GM13977 (cell line): ENCODE measurements around the gene PIP5KL1.

Source experiments
- DNase-seq: peaks from one replicate; pipeline ENCODE4 v3.0.0; 2012; ENCODE audit warnings: low spot score
- in situ Hi-C: fragments of 300-500 bp; cut with MboI; formaldehyde crosslinking; loops from one replicate; pipeline ENCODE4 v1.12.0; 2022; ENCODE audit warnings: low sequenced_read_pairs, low pct_unique_long_range_greater_than_20kb, mixed read lengths, inconsistent platforms; ENCODE audit not compliant: unreplicated experiment
- TF ChIP-seq, protein P1 (sequence below): IDR thresholded peaks from 2 replicates; pipeline ENCODE4 v1.5.1; 2012; ENCODE audit warnings: mild to moderate bottlenecking, control low read depth; ENCODE audit not compliant: insufficient read depth; ENCODE audit errors: extremely low read depth, missing control alignments

PIP5KL1 gene

DNA sequence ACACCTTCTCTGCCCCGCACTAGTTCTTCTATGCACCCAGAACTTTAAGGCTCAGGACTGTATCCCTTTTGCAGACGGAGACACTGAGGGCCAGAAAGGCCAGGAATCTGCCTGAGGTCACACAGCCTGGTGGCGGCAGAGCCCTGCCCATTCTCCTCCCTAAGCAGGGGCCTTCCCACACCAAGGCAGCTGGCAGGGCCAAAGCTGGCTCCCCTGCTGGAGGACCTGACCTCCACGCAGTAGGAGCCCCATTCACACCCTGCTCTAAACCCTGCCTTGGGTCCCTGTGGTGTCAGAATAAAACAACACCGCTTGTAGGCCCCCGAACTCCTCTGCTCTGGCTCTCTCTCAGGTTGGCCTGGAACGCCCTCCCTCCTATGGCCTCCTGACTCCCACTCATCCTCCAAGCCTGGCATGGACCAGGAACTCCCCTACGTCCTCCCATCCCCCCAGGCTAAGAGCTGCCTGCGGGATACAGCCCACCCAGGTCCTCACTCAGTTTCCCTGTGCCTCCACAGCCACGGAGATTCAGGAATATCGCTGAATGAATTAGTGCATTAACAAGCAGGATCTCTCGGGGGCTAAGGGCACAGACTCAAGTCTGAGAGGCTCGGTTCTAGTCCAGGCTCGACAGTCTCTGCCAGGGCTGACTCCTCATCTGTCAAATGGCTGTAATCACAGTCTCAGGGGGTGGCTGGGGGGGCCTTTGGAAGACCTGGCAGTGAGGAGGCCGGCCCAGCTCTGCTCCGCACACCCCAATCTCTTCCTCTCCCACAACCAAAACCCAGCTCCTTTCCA lies 34.0 kb downstream of the PIP5KL1 start:
- TF ChIP-seq, protein P1, sequence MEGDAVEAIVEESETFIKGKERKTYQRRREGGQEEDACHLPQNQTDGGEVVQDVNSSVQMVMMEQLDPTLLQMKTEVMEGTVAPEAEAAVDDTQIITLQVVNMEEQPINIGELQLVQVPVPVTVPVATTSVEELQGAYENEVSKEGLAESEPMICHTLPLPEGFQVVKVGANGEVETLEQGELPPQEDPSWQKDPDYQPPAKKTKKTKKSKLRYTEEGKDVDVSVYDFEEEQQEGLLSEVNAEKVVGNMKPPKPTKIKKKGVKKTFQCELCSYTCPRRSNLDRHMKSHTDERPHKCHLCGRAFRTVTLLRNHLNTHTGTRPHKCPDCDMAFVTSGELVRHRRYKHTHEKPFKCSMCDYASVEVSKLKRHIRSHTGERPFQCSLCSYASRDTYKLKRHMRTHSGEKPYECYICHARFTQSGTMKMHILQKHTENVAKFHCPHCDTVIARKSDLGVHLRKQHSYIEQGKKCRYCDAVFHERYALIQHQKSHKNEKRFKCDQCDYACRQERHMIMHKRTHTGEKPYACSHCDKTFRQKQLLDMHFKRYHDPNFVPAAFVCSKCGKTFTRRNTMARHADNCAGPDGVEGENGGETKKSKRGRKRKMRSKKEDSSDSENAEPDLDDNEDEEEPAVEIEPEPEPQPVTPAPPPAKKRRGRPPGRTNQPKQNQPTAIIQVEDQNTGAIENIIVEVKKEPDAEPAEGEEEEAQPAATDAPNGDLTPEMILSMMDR: no peak
- no peak for DNase-seq
- in situ Hi-C loops: no loop called here

DNA sequence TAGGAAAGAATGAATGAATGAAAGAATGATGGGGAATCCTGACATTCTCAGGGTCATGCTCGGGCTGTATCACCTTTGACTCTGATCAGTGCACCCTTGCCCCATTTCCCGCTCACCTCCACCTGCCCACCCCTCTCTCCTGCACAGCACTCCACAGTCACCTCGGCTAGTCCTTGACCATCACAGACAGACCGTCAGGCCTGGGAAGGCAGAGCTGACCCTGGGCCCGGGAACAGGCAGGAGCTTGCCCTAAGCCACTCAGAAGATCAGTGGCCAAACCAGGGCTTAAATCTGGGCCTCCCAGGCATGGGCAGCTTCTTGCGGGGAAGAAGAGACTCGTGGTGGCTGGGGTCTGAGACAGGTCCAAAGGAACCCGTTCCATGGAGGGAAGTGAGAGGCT lies 34.8 kb downstream of the PIP5KL1 start:
- in situ Hi-C loops: no loop called here
- DNase-seq: no peak
- TF ChIP-seq, protein P1: no peak

DNA sequence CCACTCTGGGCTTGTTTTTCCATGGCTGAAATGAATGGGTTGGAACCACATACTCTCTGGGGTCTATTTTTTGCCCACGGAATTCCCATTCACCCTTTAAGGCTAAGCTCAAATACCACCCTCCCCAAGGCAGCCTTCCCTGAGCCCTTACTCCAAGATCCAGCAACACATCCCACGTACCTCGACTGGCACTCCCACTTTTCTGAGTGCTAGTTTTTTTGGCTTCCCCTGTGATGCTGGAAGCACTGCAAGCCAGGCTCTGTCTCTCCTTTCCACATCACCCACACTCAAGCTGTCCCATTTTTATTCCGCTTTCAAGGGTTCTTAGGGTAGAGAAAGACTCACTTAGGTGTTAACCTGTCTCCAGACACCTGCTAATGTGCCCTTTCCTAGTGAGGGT lies 37.2 kb downstream of the PIP5KL1 start:
- TF ChIP-seq, protein P1: no peak
- no peak for DNase-seq
- in situ Hi-C loops: no loop called here

DNA sequence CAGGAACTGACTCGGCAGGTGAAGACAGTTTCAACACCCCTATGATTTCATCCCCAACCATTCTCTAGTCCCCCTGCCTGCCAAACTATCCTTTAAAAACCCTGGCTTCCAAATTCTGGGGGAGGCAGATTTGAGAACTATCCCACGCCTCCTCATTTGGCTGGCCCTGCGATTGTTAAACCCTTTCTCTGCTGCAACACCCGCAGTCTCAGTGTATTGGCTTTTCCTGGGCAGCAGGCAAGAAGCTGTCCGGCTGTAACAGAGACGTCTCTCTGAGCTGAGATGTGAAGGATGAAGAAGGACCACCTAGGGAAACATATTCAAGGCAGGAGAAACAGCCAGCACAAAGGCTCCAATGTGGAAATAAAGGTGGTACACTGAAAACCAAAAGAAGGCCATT lies 37.7 kb downstream of the PIP5KL1 start:
- in situ Hi-C loops: no loop called here
- DNase-seq: no peak
- TF ChIP-seq, protein P1: no peak

DNA sequence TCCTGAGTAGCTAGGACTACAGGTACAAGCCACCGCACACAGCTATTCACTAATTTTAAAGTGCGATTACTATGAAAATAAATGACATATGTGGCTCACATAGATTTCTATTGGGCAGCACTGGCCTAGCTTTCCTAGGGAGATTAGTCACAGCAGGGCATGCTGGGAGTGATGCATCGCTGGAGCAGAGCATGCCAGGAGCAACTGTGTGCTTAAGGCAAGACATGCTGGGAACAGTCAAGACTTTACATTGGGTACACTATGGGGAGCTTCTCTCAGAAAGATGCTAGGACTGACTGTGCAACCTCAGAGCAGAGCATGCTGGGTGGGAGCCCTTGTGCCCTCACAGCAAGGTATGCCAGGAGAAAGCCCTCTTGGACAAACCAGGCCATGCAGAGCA lies 40.5 kb downstream of the PIP5KL1 start:
- TF ChIP-seq, protein P1: no peak
- in situ Hi-C loops: no loop called here
- DNase-seq: no peak

DNA sequence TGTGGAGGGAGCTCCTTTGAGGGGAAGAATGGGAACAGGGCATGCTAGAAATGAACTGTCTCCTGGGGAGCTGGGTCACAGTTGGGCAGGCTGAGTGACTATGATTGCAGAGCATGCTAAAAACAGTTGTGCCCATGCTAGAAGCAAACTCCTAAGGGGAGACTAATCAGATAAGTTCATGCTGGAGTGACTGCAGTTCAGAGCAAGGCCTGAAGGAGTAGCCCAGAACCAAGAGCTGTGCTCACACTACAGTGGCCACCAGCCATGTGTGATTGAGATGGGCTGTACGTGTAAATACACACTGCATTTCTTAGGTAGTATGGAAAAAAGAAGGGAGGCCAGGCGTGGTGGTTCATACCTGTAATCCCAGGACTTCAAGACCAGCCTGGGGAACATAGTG lies 42.8 kb downstream of the PIP5KL1 start:
- in situ Hi-C loops: no loop called here
- DNase-seq: no peak
- TF ChIP-seq, protein P1: peak; percentile 11
